HCT116 (cell line): ENCODE data around the gene AP3D1. TPM values are rescaled to one million over a fixed set of nuclear protein-coding genes. Genes with fewer than 3 reads are reported as not detected.

Experiments used
- ATAC-seq: fragments of 200-7000 bp; cut with Tn5 transposase; 2 replicates; pipeline ENCODE4 v1.9.1; 2020; ENCODE audit warnings: mild to moderate bottlenecking, moderate library complexity
- BruUV-seq: library from RNA; stranded (reverse); fragments of 400-500 nt; replicated peaks from 2 replicates; lab custom pipeline; 2021; lab: Mats Ljungman, UMichigan
- CTCF ChIA-PET: fragments of 300-600 bp; sonication (Branson Sonifier 250); formaldehyde crosslinking; loops from one replicate; lab custom pipeline; 2021; ENCODE audit warnings: antibody characterized with exemption; lab: Charles Lee
- POLR2A ChIA-PET: fragments of 300-600, 350-600 bp; sonication (Branson Sonifier 250); formaldehyde crosslinking; loops from one replicate; lab custom pipeline; 2021; ENCODE audit warnings: antibody characterized with exemption; lab: Charles Lee
- RAD21 ChIA-PET, 2 experiments: fragments of 300-600 bp; sonication (Branson Sonifier 250); formaldehyde crosslinking; loops; one replicate each; lab custom pipeline; 2023; ENCODE audit warnings: low total read pairs in 2 of 2; ENCODE audit not compliant: uncharacterized antibody in 2 of 2, unreplicated experiment in 2 of 2, low non-redundant PET in 1 of 2; lab: Charles Lee
- DNase-seq: peaks from one replicate; pipeline ENCODE4 v3.0.0-alpha.2; 2010; ENCODE audit warnings: low read depth, low spot score
- H2AFZ ChIP-seq: fragments of 200-600 bp; shearing (Covaris generic), sonication (generic); 2 replicates; pipeline ENCODE4 v1.6.1; 2017; ENCODE audit warnings: low read depth, mixed run types, mixed read lengths, antibody characterized with exemption, low read length; ENCODE audit not compliant: poor library complexity, severe bottlenecking
- H3K27ac ChIP-seq: 2 replicates; pipeline ENCODE4 v1.5.1; 2012; ENCODE audit warnings: low read depth, low read length
- H3K27me3 ChIP-seq: fragments of 200-600 bp; sonication (generic); 2 replicates; pipeline ENCODE4 v1.6.1; 2016; ENCODE audit warnings: mixed run types, low read length, mixed read lengths; ENCODE audit not compliant: insufficient read depth
- H3K36me3 ChIP-seq, 2 experiments: fragments of 200-500 bp in 1 of 2; fragments of 200-600 bp in 1 of 2; sonication (Bioruptor generic) in 1 of 2; sonication (generic) in 1 of 2; 2 replicates each; pipeline versions ENCODE4 v1.5.1 to v1.6.1; 2014 to 2016; ENCODE audit warnings: low read length in 2 of 2, inconsistent platforms in 1 of 2, mixed read lengths in 1 of 2, mixed run types in 1 of 2; ENCODE audit not compliant: insufficient read depth in 2 of 2, control insufficient read depth in 1 of 2
- H3K4me1 ChIP-seq, 2 experiments: fragments of 200-600 bp in 1 of 2; sonication (generic) in 1 of 2; 2 replicates each; pipeline versions ENCODE4 v1.5.1 to v1.6.1; 2012 to 2017; ENCODE audit warnings: low read length in 2 of 2, inconsistent platforms in 1 of 2, mild to moderate bottlenecking in 1 of 2, mixed read lengths in 1 of 2, mixed run types in 1 of 2, moderate library complexity in 1 of 2; ENCODE audit not compliant: insufficient read depth in 2 of 2, control insufficient read depth in 1 of 2
- H3K4me2 ChIP-seq: fragments of 200-600 bp; sonication (generic); 2 replicates; pipeline ENCODE4 v1.6.1; 2017; ENCODE audit warnings: mixed run types, low read length, mixed read lengths
- H3K4me3 ChIP-seq, 2 experiments: fragments of 200-600 bp in 1 of 2; sonication (generic) in 1 of 2; replicated peaks in 1 of 2; 2 replicates each; pipeline ENCODE4 v1.5.1; 2011 to 2016; ENCODE audit warnings: low read length in 2 of 2, control low read depth in 1 of 2, low read depth in 1 of 2, mild to moderate bottlenecking in 1 of 2, mixed read lengths in 1 of 2, mixed run types in 1 of 2
- H3K79me2 ChIP-seq: fragments of 200-600 bp; sonication (generic); 2 replicates; pipeline ENCODE4 v1.6.1; 2017; ENCODE audit warnings: mild to moderate bottlenecking, mixed run types, low read length, moderate library complexity, mixed read lengths; ENCODE audit not compliant: insufficient read depth
- H3K9ac ChIP-seq: fragments of 200-600 bp; sonication (generic); 2 replicates; pipeline ENCODE4 v1.6.1; 2016; ENCODE audit warnings: low read length, mixed read lengths
- H3K9me2 ChIP-seq: fragments of 200-600 bp; sonication (generic), shearing (Covaris generic); 2 replicates; pipeline ENCODE4 v1.6.1; 2017; ENCODE audit warnings: mixed run types, mild to moderate bottlenecking, moderate library complexity; ENCODE audit not compliant: insufficient read depth
- H3K9me3 ChIP-seq, 2 experiments: fragments of 200-500 bp in 1 of 2; fragments of 200-600 bp in 1 of 2; sonication (Bioruptor generic) in 1 of 2; sonication (generic) in 1 of 2; 2 replicates each; pipeline ENCODE4 v1.6.1; 2014 to 2017; ENCODE audit warnings: low read length in 2 of 2, mixed read lengths in 2 of 2, inconsistent platforms in 1 of 2, low read depth in 1 of 2, mild to moderate bottlenecking in 1 of 2, mixed run types in 1 of 2, moderate library complexity in 1 of 2; ENCODE audit not compliant: control insufficient read depth in 1 of 2, insufficient read depth in 1 of 2
- H4K20me1 ChIP-seq: fragments of 200-600 bp; sonication (generic), shearing (Covaris generic); 2 replicates; pipeline ENCODE4 v1.6.1; 2017; ENCODE audit warnings: mixed run types, mild to moderate bottlenecking, moderate library complexity; ENCODE audit not compliant: insufficient read depth
- CEBPB ChIP-seq: IDR thresholded peaks from 2 replicates; pipeline ENCODE4 v1.6.1; 2012; ENCODE audit warnings: low read depth
- POLR2A ChIP-seq: IDR thresholded peaks from 2 replicates; pipeline ENCODE4 v1.7.0; 2011; ENCODE audit warnings: borderline replicate concordance; ENCODE audit not compliant: insufficient read depth, insufficient read length; ENCODE audit errors: extremely low read depth
- POLR2AphosphoS5 ChIP-seq: IDR thresholded peaks from 2 replicates; pipeline ENCODE4 v1.6.1; 2011; ENCODE audit warnings: mild to moderate bottlenecking, low read depth, low read length, moderate library complexity
- SP1 ChIP-seq: IDR thresholded peaks from 2 replicates; pipeline ENCODE4 v1.6.1; 2012; ENCODE audit warnings: low read depth
- ZFX ChIP-seq: fragments of 450-650 bp; IDR thresholded peaks from 2 replicates; pipeline ENCODE4 v1.6.1; 2017
- ZNF274 ChIP-seq: fragments of 200-500 bp; sonication (Bioruptor generic); IDR thresholded peaks from 2 replicates; pipeline ENCODE4 v1.6.1; 2014; ENCODE audit warnings: mild to moderate bottlenecking, low read depth, low read length, inconsistent platforms
- intact Hi-C: fragments of 100-400 bp; cut with micrococcal nuclease; formaldehyde crosslinking; loops from 2 replicates; pipeline ENCODE4 v1.10.0; 2022
- total RNA-seq: library from RNA; stranded (reverse); gene quantifications from one replicate; pipeline ENCODE4 v1.2.1, GENCODE V29; 2021; ENCODE audit not compliant: unreplicated experiment
- TF ChIP-seq, protein P1 (sequence below), 3 experiments: fragments of 200-600 bp in 1 of 3; sonication (generic) in 1 of 3; IDR thresholded peaks in 2 of 3; conservative IDR thresholded peaks in 1 of 3; 2 replicates each; pipeline ENCODE4 v1.5.1; 2012 to 2017; ENCODE audit warnings: low read depth in 2 of 3, low read length in 2 of 3, antibody characterized with exemption in 1 of 3, borderline replicate concordance in 1 of 3, control low read depth in 1 of 3, mild to moderate bottlenecking in 1 of 3, mixed read lengths in 1 of 3, mixed run types in 1 of 3, moderate library complexity in 1 of 3; ENCODE audit not compliant: insufficient read depth in 1 of 3

AP3D1 gene
- total RNA-seq, 1 experiment from 2014 or later = 137 TPM

DNA sequence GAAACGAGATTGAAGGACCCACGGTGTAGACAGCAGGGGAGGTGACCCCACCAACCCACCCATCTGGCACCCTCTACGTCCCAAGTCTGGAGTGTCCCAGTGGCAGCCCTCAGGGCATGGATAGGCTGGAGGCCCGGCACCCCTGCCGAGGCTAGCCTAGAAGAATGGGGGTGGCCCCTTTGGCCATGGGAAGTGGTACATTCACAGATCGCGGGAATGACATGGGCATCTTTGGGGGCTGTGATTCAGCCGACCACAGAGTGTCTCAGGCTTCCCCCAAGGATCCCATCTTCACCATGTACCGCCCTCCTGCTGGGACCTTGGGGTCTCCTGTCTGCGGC is 89.0 kb downstream of the AP3D1 start:
- Histone ChIP-seq H3K79me2 (no peaks in the 10 kb centered on the region), H3K9me2 (no peaks in the 10 kb centered on the region), H2AFZ (no peak overlapping the region), H3K36me3 (no peaks in the 10 kb centered on the region), H3K4me2 (peak overlapping the region; percentile 95), H3K27me3 (no peaks in the 10 kb centered on the region), H3K9ac (peak overlapping the region; percentile 82), H3K4me3 (peak overlapping the region; percentile 71 to 81), H4K20me1 (no peaks in the 10 kb centered on the region), H3K9me3 (no peaks in the 10 kb centered on the region), H3K27ac (peak overlapping the region; percentile 99), H3K4me1 (peaks cover 50 to 68% of the 10 kb centered on the region in 2 experiments)
- CTCF ChIA-PET = no interaction called here
- RAD21 ChIA-PET = no interaction called here
- POLR2A ChIA-PET = interaction anchor here (1.0 to 3.3 kb wide), 4 partner anchors 8 to 30 kb away, joined by 3 to 11 read pairs (median 6); no protein-coding TSS in a partner anchor
- ATAC-seq (no peak), DNase-seq (no peak)
- BruUV-seq = no TSS peak
- intact Hi-C loops = loop anchor here (10.0 kb wide), 1 partner anchor 128 kb away; no protein-coding TSS in a partner anchor
- TF ChIP-seq, protein P1, sequence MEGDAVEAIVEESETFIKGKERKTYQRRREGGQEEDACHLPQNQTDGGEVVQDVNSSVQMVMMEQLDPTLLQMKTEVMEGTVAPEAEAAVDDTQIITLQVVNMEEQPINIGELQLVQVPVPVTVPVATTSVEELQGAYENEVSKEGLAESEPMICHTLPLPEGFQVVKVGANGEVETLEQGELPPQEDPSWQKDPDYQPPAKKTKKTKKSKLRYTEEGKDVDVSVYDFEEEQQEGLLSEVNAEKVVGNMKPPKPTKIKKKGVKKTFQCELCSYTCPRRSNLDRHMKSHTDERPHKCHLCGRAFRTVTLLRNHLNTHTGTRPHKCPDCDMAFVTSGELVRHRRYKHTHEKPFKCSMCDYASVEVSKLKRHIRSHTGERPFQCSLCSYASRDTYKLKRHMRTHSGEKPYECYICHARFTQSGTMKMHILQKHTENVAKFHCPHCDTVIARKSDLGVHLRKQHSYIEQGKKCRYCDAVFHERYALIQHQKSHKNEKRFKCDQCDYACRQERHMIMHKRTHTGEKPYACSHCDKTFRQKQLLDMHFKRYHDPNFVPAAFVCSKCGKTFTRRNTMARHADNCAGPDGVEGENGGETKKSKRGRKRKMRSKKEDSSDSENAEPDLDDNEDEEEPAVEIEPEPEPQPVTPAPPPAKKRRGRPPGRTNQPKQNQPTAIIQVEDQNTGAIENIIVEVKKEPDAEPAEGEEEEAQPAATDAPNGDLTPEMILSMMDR (IDR thresholded peaks at IDR 0.05 in 2 of 3, conservative IDR thresholded peaks at IDR 0.05 in 1 of 3; ENCODE audit: borderline replicate concordance in 1 of 3, insufficient read depth in 1 of 3, low read depth in 2 of 3, low read length in 2 of 3) = no peak
- TF ChIP-seq POLR2AphosphoS5 = peak; percentile 24; the same call in 1 of the 2 replicates

DNA sequence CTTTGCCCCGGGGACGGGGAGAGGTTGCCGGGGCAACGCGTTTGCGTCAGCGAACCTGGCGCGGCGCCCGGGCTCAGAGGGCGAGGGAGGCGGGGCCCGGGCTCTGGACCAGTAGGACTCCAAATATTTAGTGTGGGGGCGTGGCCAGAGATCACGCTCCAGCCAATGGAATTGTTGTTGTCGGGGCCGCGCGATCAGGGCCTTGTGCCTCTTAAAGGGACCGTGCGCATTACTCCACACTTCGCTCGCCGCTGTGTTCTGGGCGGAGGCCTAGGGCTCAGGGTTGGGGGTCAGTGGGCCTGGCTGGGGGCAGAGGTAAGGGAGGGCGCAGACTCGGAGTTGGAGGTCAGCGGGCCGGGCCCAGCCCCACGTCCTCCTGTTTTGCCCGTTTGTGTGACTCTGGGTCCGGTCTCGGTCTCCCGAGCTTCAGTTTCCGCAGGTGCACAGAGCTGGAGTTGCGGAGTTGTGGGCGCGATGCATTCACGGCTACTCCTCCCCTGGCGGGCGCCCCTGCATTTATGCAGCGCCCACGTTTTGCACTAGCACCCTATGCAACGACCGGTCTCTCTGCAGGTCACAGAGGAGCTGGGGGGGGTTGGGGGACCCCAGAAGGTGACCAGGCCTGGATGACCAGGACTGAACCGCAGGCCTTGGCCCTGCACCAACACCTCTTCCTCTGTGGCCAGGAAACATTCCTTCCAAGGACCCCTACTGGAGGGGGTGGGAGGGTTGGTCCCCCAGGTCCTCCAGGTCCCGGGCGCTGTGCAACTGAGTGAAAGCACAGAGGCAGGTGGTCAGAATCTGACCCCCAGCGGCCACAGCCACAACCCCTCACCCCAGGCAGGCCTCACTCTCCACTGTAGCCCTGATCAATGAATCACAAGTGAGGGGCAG is 89.6 kb downstream of the AP3D1 start:
- BruUV-seq = TSS peak; percentile 88
- Histone ChIP-seq H3K27me3 (no peaks in the 10 kb centered on the region), H3K4me3 (peak overlapping the region; percentile 71 to 81), H3K4me2 (peak overlapping the region; percentile 95), H3K4me1 (peaks cover 56 to 74% of the 10 kb centered on the region in 2 experiments), H3K27ac (peak overlapping the region; percentile 99), H3K9me3 (no peaks in the 10 kb centered on the region), H3K79me2 (no peaks in the 10 kb centered on the region), H3K9me2 (no peaks in the 10 kb centered on the region), H3K9ac (peak overlapping the region; percentile 82), H4K20me1 (no peaks in the 10 kb centered on the region), H3K36me3 (no peaks in the 10 kb centered on the region), H2AFZ (no peak overlapping the region)
- POLR2A ChIA-PET = interaction anchor here (2.0 to 3.3 kb wide), 2 partner anchors 10 to 30 kb away, joined by 7 to 11 read pairs; no protein-coding TSS in a partner anchor
- intact Hi-C loops = loop anchor here (10.0 kb wide), 1 partner anchor 127 kb away; no protein-coding TSS in a partner anchor
- RAD21 ChIA-PET = no interaction called here
- ATAC-seq (peak; percentile 78), DNase-seq (peak; percentile 93)
- TF ChIP-seq ZNF274 (no peak), ZFX (peak; percentile 81), POLR2AphosphoS5 (peak; percentile 92), CEBPB (no peak), SP1 (no peak), POLR2A (peak; percentile 56)
- CTCF ChIA-PET = no interaction called here
